Pancreas (tissue), 10 donors: Measurements from ENCODE around the gene ZBTB20. TPM values are rescaled to one million over a fixed set of nuclear protein-coding genes. Genes with fewer than 3 reads are reported as not detected.

ENCODE experiments used
- ATAC-seq, 4 donors: fragments of 200-7000 bp; cut with Tn5 transposase; one replicate each; pipeline versions ENCODE4 v1.8.0 to v1.9.1; 2020; ENCODE audit warnings: mild to moderate bottlenecking in 4 of 4, moderate library complexity in 4 of 4
- DNase-seq, 6 donors: peaks; one replicate each; pipeline ENCODE4 v3.0.0-alpha.2; 2020
- FAIRE-seq: peaks from 2 replicates; lab custom pipeline; 2012; peaks lifted over from hg19 to GRCh38; lab: Jason Lieb, UNC
- H3K27ac ChIP-seq, 4 donors: fragments of 200-600 bp; sonication (generic); 1 replicate in 3 of 4; 2 replicates in 1 of 4; pipeline versions ENCODE4 v1.5.0 to v1.8.0; 2020
- H3K27me3 ChIP-seq, 4 donors: fragments of 200-600 bp; one replicate each; pipeline ENCODE4 v1.8.0; 2021
- H3K36me3 ChIP-seq, 3 donors: fragments of 200-600 bp; sonication (generic) in 1 of 3; one replicate each; pipeline versions ENCODE4 v1.5.0 to v1.8.0; 2020 to 2021
- H3K4me1 ChIP-seq, 3 donors: fragments of 200-600 bp; one replicate each; pipeline ENCODE4 v1.8.0; 2021
- H3K4me3 ChIP-seq, 4 donors: fragments of 200-600 bp; sonication (generic) in 2 of 4; one replicate each; pipeline versions ENCODE4 v1.5.0 to v1.8.0; 2020 to 2021
- H3K9me3 ChIP-seq, 4 donors: fragments of 200-600 bp; one replicate each; pipeline ENCODE4 v1.8.0; 2021
- WGBS, 2 donors: extraction: QIAGEN DNeasy Blood & Tissue Kit; methylation state at CpG; one replicate each; pipeline ENCODE4 v1.1.7; 2013; 5-methylcytosine and 5-hydroxymethylcytosine counted together
- intact Hi-C, 3 donors: fragments of 100-400 bp; cut with DNase I; formaldehyde crosslinking; loops; one replicate each; pipeline versions ENCODE4 v1.11.1 to v1.14.2; 2022
- polyA plus RNA-seq, 2 donors: library from polyadenylated mRNA; stranded (reverse); fragments of 200-250 nt; gene quantifications; one replicate each; pipeline ENCODE4 v1.2.3, GENCODE V29; 2013
- total RNA-seq, 6 donors: library from RNA; stranded (reverse); fragmentation: NEBNext Ultra II Directional in 4 of 6; extraction: Animal tissue kit (Norgen Biotek cat#: 25700) in 4 of 6; gene quantifications; one replicate each; pipeline versions ENCODE4 v1.2.1 to v1.2.4, GENCODE V29; 2021 to 2023
- TF ChIP-seq, protein P1 (sequence below), 4 donors: fragments of 200-600 bp; sonication (generic) in 3 of 4; IDR thresholded peaks; one replicate each; pipeline versions ENCODE4 v1.5.0 to v1.8.0; 2021; ENCODE audit warnings: antibody characterized with exemption in 4 of 4
- donor health status: healthy with polysubstance abuse.
- donor health status: DM: no; HTN: no; CAD: no; lungs with moderate emphysema.
- donor health status: DM: no; HTN: no; CAD: no.
- donor health status: control.
- donor health status: control.
- donor health status: Bipolar disorder and iron deficiency.
- donor health status: DM: yes; HTN: yes; CAD: no.
- donor health status: DM: no; HTN: no; CAD: no.
- donor health status: DM: no; HTN: no; CAD: no.
- donor health status: DM: yes; HTN: yes; CAD: no.

ZBTB20 gene
- total and polyA plus RNA-seq, 8 donors = 1.3 to 81.5 (median 43.7) TPM

DNA sequence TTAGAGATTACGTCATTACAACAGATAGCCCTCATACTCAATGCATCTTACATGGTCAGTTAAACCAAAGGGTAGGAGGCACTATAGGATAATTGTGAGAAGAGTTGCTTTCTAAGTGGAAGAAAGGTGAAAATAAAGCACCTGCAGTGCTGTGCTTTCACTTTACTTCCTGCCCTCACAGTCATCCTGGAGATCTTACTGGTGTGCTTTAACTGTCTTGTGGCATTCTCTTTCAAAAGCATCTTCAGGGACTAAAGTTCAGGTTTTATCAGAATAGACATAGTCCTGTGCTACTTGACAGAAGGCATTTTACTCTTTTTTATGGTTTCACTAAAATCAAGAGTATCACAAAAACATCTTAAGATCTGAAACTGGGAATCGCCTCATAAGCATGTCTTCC, 286.6 kb downstream of the ZBTB20 start:
- TF ChIP-seq, protein P1, sequence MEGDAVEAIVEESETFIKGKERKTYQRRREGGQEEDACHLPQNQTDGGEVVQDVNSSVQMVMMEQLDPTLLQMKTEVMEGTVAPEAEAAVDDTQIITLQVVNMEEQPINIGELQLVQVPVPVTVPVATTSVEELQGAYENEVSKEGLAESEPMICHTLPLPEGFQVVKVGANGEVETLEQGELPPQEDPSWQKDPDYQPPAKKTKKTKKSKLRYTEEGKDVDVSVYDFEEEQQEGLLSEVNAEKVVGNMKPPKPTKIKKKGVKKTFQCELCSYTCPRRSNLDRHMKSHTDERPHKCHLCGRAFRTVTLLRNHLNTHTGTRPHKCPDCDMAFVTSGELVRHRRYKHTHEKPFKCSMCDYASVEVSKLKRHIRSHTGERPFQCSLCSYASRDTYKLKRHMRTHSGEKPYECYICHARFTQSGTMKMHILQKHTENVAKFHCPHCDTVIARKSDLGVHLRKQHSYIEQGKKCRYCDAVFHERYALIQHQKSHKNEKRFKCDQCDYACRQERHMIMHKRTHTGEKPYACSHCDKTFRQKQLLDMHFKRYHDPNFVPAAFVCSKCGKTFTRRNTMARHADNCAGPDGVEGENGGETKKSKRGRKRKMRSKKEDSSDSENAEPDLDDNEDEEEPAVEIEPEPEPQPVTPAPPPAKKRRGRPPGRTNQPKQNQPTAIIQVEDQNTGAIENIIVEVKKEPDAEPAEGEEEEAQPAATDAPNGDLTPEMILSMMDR (IDR thresholded peaks at IDR 0.05) = no peak
- 93 to 99% methylated on average over 2 of the region's 2 CpGs for WGBS, 2 donors
- no peak for DNase-seq
- Histone ChIP-seq H3K27ac (no peak overlapping the region), H3K4me1 (peaks cover 9 to 38% (median 36%) of the 10 kb centered on the region in 3 donors), H3K27me3 (no peaks in the 10 kb centered on the region), H3K9me3 (no peaks in the 10 kb centered on the region), H3K36me3 (no peaks in the 10 kb centered on the region), H3K4me3 (no peak overlapping the region)
- no peak for FAIRE-seq
- ATAC-seq = peak in 2 of 4 donors; percentile 14 to 26
- intact Hi-C loops = no loop called here

DNA sequence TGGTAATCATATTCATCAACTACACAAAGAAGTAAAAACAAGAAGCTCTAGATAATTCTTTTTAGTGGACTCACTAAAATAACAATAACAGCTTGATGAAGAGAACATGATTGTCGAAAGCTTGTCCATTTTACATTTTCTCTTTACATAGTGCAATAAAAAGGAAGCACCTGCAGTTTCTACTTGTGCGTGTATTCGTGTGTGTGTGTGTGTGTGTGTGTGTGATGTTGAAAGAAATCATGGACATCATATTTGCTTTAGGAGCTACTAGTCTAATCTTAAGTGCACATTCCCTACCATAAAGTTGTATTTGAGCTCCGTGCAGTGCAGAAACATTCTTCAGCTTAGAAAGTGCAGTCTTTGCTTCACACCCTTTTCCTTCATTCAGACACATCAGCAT, 288.8 kb downstream of the ZBTB20 start:
- Histone ChIP-seq H3K9me3 (no peaks in the 10 kb centered on the region), H3K27ac (no peak overlapping the region), H3K4me1 (peaks cover 0 to 21% (median 18%) of the 10 kb centered on the region in 3 donors), H3K27me3 (no peaks in the 10 kb centered on the region), H3K4me3 (no peak overlapping the region), H3K36me3 (no peaks in the 10 kb centered on the region)
- intact Hi-C loops = no loop called here
- FAIRE-seq (no peak), DNase-seq (no peak), ATAC-seq (no peak)
- TF ChIP-seq, protein P1 (IDR thresholded peaks at IDR 0.05) = no peak
- 62 to 71% methylated on average over 4 of the region's 4 CpGs for WGBS, 2 donors

DNA sequence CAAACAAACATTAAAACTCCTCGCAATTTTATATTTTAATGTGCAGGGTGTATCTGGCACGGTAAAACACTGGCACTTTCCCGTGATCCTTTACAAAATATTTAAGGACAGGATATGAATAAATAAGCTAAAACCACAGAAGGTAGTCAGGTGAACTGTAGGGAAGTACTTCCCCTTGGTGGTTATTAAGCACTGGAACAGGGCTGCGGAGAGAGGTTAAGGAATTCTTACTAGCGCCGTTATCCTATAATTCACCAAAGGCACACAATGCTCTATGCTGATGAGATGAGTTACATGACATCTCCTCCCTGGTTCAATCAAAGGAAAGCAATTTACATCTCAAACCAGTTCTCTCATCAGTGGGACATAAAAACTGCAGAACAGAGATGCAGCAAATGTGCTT, 289.8 kb downstream of the ZBTB20 start:
- no peak for DNase-seq
- no peak for FAIRE-seq
- Histone ChIP-seq H3K27me3 (no peaks in the 10 kb centered on the region), H3K27ac (peak overlapping the region in 1 of 4 donors; percentile 48), H3K4me3 (no peak overlapping the region), H3K36me3 (no peaks in the 10 kb centered on the region), H3K4me1 (peaks cover 0 to 16% (median 7%) of the 10 kb centered on the region in 3 donors), H3K9me3 (no peaks in the 10 kb centered on the region)
- TF ChIP-seq, protein P1 (IDR thresholded peaks at IDR 0.05) = no peak
- ATAC-seq = peak in 1 of 4 donors; percentile 19
- 57 to 61% methylated on average over 6 of the region's 6 CpGs for WGBS, 2 donors
- intact Hi-C loops = no loop called here

DNA sequence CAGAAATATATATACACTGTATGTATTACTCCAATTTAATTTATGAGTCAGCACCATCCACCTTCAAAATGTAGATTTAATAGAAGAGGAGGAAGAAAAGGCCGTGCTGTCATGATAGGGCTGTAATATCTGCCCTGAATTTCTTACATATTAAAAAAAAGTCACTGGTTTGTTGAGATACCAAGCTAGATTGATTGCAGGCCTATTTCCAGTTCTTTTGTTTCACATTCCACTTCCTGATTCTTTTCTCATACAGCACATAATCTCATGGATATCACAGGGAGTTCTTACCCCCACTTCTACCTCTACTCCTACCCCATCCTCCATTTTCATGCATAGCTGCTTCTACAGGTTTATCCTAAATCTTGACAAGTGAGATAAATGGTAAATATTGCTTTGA, 290.3 kb downstream of the ZBTB20 start:
- TF ChIP-seq, protein P1 (IDR thresholded peaks at IDR 0.05) = no peak
- 24 to 38% methylated on average over 1 of the region's 1 CpG for WGBS, 2 donors
- Histone ChIP-seq H3K27me3 (no peaks in the 10 kb centered on the region), H3K36me3 (no peaks in the 10 kb centered on the region), H3K4me3 (no peak overlapping the region), H3K27ac (peak overlapping the region in 1 of 4 donors; percentile 48), H3K9me3 (no peaks in the 10 kb centered on the region), H3K4me1 (peaks cover 0 to 12% (median 5%) of the 10 kb centered on the region in 3 donors)
- no peak for FAIRE-seq
- ATAC-seq = peak in 3 of 4 donors; percentile 48 to 55 (median 52)
- no peak for DNase-seq
- intact Hi-C loops = no loop called here

DNA sequence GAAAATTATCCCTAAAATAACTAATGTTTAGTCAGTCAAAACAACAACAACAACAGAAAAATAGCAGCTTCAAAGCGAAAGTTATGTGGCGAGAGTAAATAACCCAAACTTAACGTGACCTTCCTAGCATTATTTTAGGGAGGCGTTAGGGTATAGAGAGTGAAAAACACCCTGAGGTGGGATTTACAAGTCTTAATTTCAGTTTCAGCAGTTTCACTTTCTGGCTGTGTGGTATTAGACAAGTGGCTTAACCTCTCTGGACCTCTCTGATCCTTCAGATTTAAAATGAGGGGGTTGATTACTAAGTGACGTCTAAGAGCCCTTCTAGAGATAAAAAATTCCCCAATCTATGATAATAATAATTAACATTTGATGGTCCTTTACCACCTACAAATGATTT, 291.2 kb downstream of the ZBTB20 start:
- no peaks in the 10 kb centered on the region for H3K27me3 ChIP-seq
- H3K36me3 ChIP-seq = no peaks in the 10 kb centered on the region
- 91 to 95% methylated on average over 5 of the region's 5 CpGs for WGBS, 2 donors
- TF ChIP-seq, protein P1 (IDR thresholded peaks at IDR 0.05) = no peak
- peaks cover 0 to 14% (median 9%) of the 10 kb centered on the region in 3 donors for H3K4me1 ChIP-seq
- no peak for ATAC-seq
- H3K27ac ChIP-seq = no peak overlapping the region
- DNase-seq = no peak
- no peak overlapping the region for H3K4me3 ChIP-seq
- intact Hi-C loops = no loop called here
- FAIRE-seq = no peak
- no peaks in the 10 kb centered on the region for H3K9me3 ChIP-seq
